Myocyte (in vitro differentiated cells): ENCODE results near the gene RPS6KA2. TPM values are rescaled to one million over a fixed set of nuclear protein-coding genes. Genes with fewer than 3 reads are reported as not detected.

ENCODE experiments used
- microRNA counts: library from miRNA; unstranded; fragments of <30 nt; microRNA quantifications from one replicate; lab custom pipeline; 2016
- microRNA-seq: library from miRNA; unstranded; fragments of <30 nt; microRNA quantifications from one replicate; pipeline ENCODE4, GENCODE V29; 2016
- total RNA-seq: library from RNA; depleted of rRNA; stranded (reverse); fragments of >200 nt; gene quantifications from 2 replicates; pipeline ENCODE4 v1.2.3, GENCODE V29; 2014

RPS6KA2 gene
- total RNA-seq, 1 donor from 2014 or later, result 14.9 TPM

MicroRNA genes within 50 kb of the gene (microRNA counts, 767-probe panel; counts per million panel counts)
- microRNA hsa-miR-1913 (lab: Ali Mortazavi, UCI), result not detected

Small RNA genes within 50 kb of the gene (microRNA-seq; reads per million reads assigned to microRNA genes)
- gene MIR1913, result 0.65 reads per million

Other genes with a start within 250 kb of the RPS6KA2 start
- gene MPC1, start 244.3 kb downstream of the RPS6KA2 start, total RNA-seq, result 34.2 and 85.5 TPM in 2 replicates
- gene RAMACL, start 40.6 kb downstream of the RPS6KA2 start, total RNA-seq, result 0.43 TPM in 1 of 2 replicates, not detected in the other